B cell (primary cell): ENCODE measurements around the gene FAM120A. TPM values are rescaled to one million over a fixed set of nuclear protein-coding genes. Genes with fewer than 3 reads are reported as not detected.

ENCODE experiments used
- ATAC-seq: fragments of 200-7000 bp; cut with Tn5 transposase; one replicate; pipeline ENCODE4 v1.10.0; 2021; ENCODE audit warnings: low read depth, mild to moderate bottlenecking, moderate number of reproducible peaks, moderate library complexity
- CTCF ChIA-PET: fragments of 350-600 bp; sonication (Branson Sonifier 250); formaldehyde crosslinking; loops from one replicate; lab custom pipeline; 2021; ENCODE audit warnings: antibody characterized with exemption, inconsistent platforms; lab: Charles Lee
- POLR2A ChIA-PET: fragments of 350-600 bp; sonication (Branson Sonifier 250); formaldehyde crosslinking; loops from one replicate; lab custom pipeline; 2021; ENCODE audit warnings: antibody characterized with exemption; lab: Charles Lee
- DNase-seq: peaks from one replicate; pipeline ENCODE4 v3.0.0; 2013
- H2AFZ ChIP-seq: 2 replicates; pipeline ENCODE4 v1.6.1; 2012; ENCODE audit warnings: mild to moderate bottlenecking, low read depth, low read length; ENCODE audit not compliant: insufficient read depth, poor library complexity, severe bottlenecking
- H3K27ac ChIP-seq, 2 donors: 1 replicate in 1 of 2; 2 replicates in 1 of 2; pipeline ENCODE4 v1.5.1; 2012 to 2013; ENCODE audit warnings: low read length in 2 of 2, mild to moderate bottlenecking in 2 of 2, moderate library complexity in 1 of 2
- H3K27me3 ChIP-seq, 4 experiments: fragments of 200-600 bp in 1 of 4; sonication (generic) in 1 of 4; replicated peaks in 1 of 4; 1 replicate in 2 of 4; 2 replicates in 2 of 4; pipeline versions ENCODE4 v1.6.1 to v1.7.0; 2013 to 2016; ENCODE audit warnings: low read length in 3 of 4, mild to moderate bottlenecking in 2 of 4, mixed read lengths in 1 of 4, moderate library complexity in 1 of 4; ENCODE audit not compliant: insufficient read depth in 4 of 4, control insufficient read depth in 3 of 4; ENCODE audit errors: control extremely low read depth in 1 of 4
- H3K36me3 ChIP-seq, 2 experiments: replicated peaks in 1 of 2; 1 replicate in 1 of 2; 2 replicates in 1 of 2; pipeline versions ENCODE4 v1.6.1 to v1.7.1; 2013; ENCODE audit warnings: low read length in 1 of 2; ENCODE audit not compliant: insufficient read depth in 2 of 2, control insufficient read depth in 1 of 2; ENCODE audit errors: control extremely low read depth in 1 of 2, extremely low read depth in 1 of 2
- H3K4me1 ChIP-seq, 2 donors: fragments of 200-600 bp in 1 of 2; sonication (generic) in 1 of 2; 1 replicate in 1 of 2; 2 replicates in 1 of 2; pipeline versions ENCODE4 v1.5.1 to v1.6.1; 2013 to 2017; ENCODE audit warnings: low read length in 2 of 2; ENCODE audit not compliant: control insufficient read depth in 2 of 2, insufficient read depth in 2 of 2
- H3K4me2 ChIP-seq: replicated peaks from 2 replicates; pipeline ENCODE3; 2012; ENCODE audit warnings: mild to moderate bottlenecking, low read depth, low read length; ENCODE audit not compliant: poor library complexity, severe bottlenecking
- H3K4me3 ChIP-seq, 5 experiments: fragments of 200-600 bp in 1 of 5; sonication (generic) in 1 of 5; 1 replicate in 3 of 5; 2 replicates in 2 of 5; pipeline versions ENCODE4 v1.5.1 to v1.7.0; 2011 to 2016; ENCODE audit warnings: low read length in 4 of 5, mild to moderate bottlenecking in 4 of 5, low read depth in 2 of 5, control low read depth in 1 of 5, moderate library complexity in 1 of 5; ENCODE audit not compliant: insufficient read depth in 1 of 5; ENCODE audit errors: control extremely low read depth in 1 of 5, extremely low read depth in 1 of 5
- H3K79me2 ChIP-seq: fragments of 200-600 bp; sonication (generic); one replicate; pipeline ENCODE4 v1.6.0; 2016; ENCODE audit warnings: low read length; ENCODE audit not compliant: control insufficient read depth, insufficient read depth
- H3K9ac ChIP-seq: fragments of 200-600 bp; sonication (generic); 2 replicates; pipeline ENCODE4 v1.6.1; 2017; ENCODE audit warnings: mild to moderate bottlenecking, low read length, moderate library complexity
- H3K9me3 ChIP-seq, 3 donors: one replicate each; pipeline versions ENCODE4 v1.6.1 to v1.7.1; 2013; ENCODE audit warnings: low read length in 2 of 3; ENCODE audit not compliant: control insufficient read depth in 2 of 3, insufficient read depth in 1 of 3; ENCODE audit errors: control extremely low read depth in 1 of 3
- H4K20me1 ChIP-seq: 2 replicates; pipeline ENCODE4 v1.6.0; 2012; ENCODE audit warnings: mild to moderate bottlenecking, low read length; ENCODE audit not compliant: insufficient read depth, control insufficient read depth, poor library complexity, severe bottlenecking
- H3K27ac Mint-ChIP-seq: one replicate; pipeline ENCODE4 v1.8.0; 2021; ENCODE audit warnings: mixed read lengths
- H3K27me3 Mint-ChIP-seq: one replicate; pipeline ENCODE4 v1.8.0; 2021; ENCODE audit warnings: mixed read lengths
- H3K4me1 Mint-ChIP-seq: one replicate; pipeline ENCODE4 v1.8.0; 2021; ENCODE audit warnings: mixed read lengths
- H3K4me3 Mint-ChIP-seq: one replicate; pipeline ENCODE4 v1.8.0; 2021; ENCODE audit warnings: mixed read lengths
- H3K9me3 Mint-ChIP-seq: one replicate; pipeline ENCODE4 v1.8.0; 2022; ENCODE audit warnings: mixed read lengths; ENCODE audit not compliant: insufficient read depth
- CTCF ChIP-seq: fragments of 200-600 bp; IDR thresholded peaks from one replicate; pipeline ENCODE4 v1.8.0; 2022; ENCODE audit warnings: antibody characterized with exemption, mild to moderate bottlenecking
- EZH2 ChIP-seq: IDR thresholded peaks from 2 replicates; pipeline ENCODE4 v1.6.1; 2012; ENCODE audit warnings: borderline replicate concordance, low read depth, mild to moderate bottlenecking, moderate library complexity, low read length; ENCODE audit not compliant: insufficient read depth, poor library complexity, severe bottlenecking
- WGBS: methylation state at CpG from one replicate; pipeline ENCODE4 v1.1.5; 2013; ENCODE audit warnings: missing lambda C conversion rate; ENCODE audit not compliant: insufficient coverage; 5-methylcytosine and 5-hydroxymethylcytosine counted together
- intact Hi-C: fragments of 100-400 bp; cut with micrococcal nuclease; formaldehyde crosslinking; loops from one replicate; pipeline ENCODE4 v1.10.0; 2022
- polyA plus RNA-seq: library from polyadenylated mRNA; depleted of rRNA; stranded (reverse); fragments of >200 nt; gene quantifications from 2 replicates; pipeline ENCODE4 v1.2.3, GENCODE V29; 2012
- total RNA-seq, 2 donors: library from RNA; stranded (reverse); fragments of 120-200 nt in 1 of 2; gene quantifications; 1 replicate in 1 of 2; 2 replicates in 1 of 2; pipeline versions ENCODE4 v1.2.3 to v1.2.4, GENCODE V29; 2013 to 2022

Gene FAM120A
- total and polyA plus RNA-seq, 2 donors (not counting 1 experiment from before 2014, with no cell fraction given): 48.4 to 105 TPM

GRCh38 chr9:93536874-93537273 lies 85.4 kb downstream of the FAM120A start:
- ChIA-PET CTCF (no interaction called here), POLR2A (no interaction called here)
- Histone ChIP-seq H3K4me3 (no peak overlapping the region), H3K27ac (no peak overlapping the region), H3K9me3 (no peaks in the 10 kb centered on the region), H2AFZ (no peak overlapping the region), H3K36me3 (peaks cover 17 to 68% of the 10 kb centered on the region in 2 experiments), H4K20me1 (peaks cover 7% of the 10 kb centered on the region), H3K4me1 (no peaks in the 10 kb centered on the region), H3K27me3 (no peaks in the 10 kb centered on the region), H3K4me2 (no peak overlapping the region), H3K9ac (no peak overlapping the region), H3K79me2 (peaks cover 15% of the 10 kb centered on the region)
- intact Hi-C loops: no loop called here
- no peak for ATAC-seq
- 75% methylated on average over 8 of the region's 9 CpGs for WGBS
- Mint-ChIP-seq H3K9me3 (no peaks in the 10 kb centered on the region), H3K4me3 (no peak overlapping the region), H3K27me3 (no peaks in the 10 kb centered on the region), H3K27ac (no peak overlapping the region), H3K4me1 (no peaks in the 10 kb centered on the region)
- TF ChIP-seq CTCF: no peak
- TF ChIP-seq EZH2: no peak
- no peak for DNase-seq

- no peaks in the 10 kb centered on the region for H3K27me3 ChIP-seq
- TF ChIP-seq CTCF (no peak), EZH2 (no peak)
- H3K9me3 Mint-ChIP-seq: no peaks in the 10 kb centered on the region
- CTCF ChIA-PET: no interaction called here
- 100% methylated on average over 7 of the region's 8 CpGs for WGBS
- no peak overlapping the region for H3K9ac ChIP-seq
- no peak overlapping the region for H3K4me2 ChIP-seq
- no peak overlapping the region for H3K4me3 ChIP-seq
- H3K9me3 ChIP-seq: no peaks in the 10 kb centered on the region
- DNase-seq (no peak), ATAC-seq (no peak)
- H3K27ac Mint-ChIP-seq: no peak overlapping the region
- no peak overlapping the region for H2AFZ ChIP-seq
- H3K27ac ChIP-seq: no peak overlapping the region
- POLR2A ChIA-PET: no interaction called here
- no peak overlapping the region for H3K4me3 Mint-ChIP-seq
- no peaks in the 10 kb centered on the region for H3K27me3 Mint-ChIP-seq
- H3K4me1 ChIP-seq: no peaks in the 10 kb centered on the region
- intact Hi-C loops: no loop called here
- H4K20me1 ChIP-seq: no peaks in the 10 kb centered on the region
- peaks cover 9% of the 10 kb centered on the region for H3K79me2 ChIP-seq
- H3K36me3 ChIP-seq: peaks cover 17 to 57% of the 10 kb centered on the region in 2 experiments
- no peaks in the 10 kb centered on the region for H3K4me1 Mint-ChIP-seq
Observed at GRCh38 chr9:93540305-93540704, 88.8 kb downstream of the FAM120A start.
